Fibroblast of gingiva (primary cell): ENCODE results near the gene RDH11.
"Not testable (repeated sequence)": the region's sequence is repeated elsewhere in the genome, so short reads cannot be mapped to it uniquely, and the experiment has no call there.

Experiments used
- DNase-seq: peaks from one replicate; pipeline ENCODE4 v3.0.0-alpha.2; 2011; ENCODE audit warnings: low read depth

RDH11 gene

DNA sequence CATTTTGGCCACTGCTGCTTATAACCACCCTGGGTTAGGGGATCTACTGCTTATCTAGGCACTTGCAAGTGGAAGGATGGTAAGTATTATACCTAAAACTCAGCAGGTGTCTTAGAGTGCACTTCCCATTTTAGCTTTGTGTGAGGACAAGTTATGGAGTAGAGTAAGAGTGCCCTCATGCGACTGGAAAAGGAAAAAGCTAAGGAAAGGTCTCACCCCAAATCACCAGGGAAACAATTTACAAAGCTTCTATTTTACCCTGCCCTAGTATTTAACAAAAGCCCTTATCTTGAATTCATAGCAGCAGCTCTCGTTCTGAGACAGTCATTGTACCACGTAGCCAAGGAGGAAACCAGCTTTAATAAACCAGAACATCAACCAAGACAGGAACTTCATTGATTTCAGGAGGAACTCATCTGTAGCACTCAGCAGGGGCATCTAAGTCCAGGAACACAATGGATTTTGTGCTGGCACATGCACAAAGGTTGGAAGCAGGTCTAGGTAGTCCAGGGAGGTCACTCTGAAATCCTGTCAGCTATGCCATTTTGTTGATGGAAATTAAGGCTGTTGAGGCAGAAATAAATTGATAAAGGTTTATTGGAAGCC is 9.0 kb upstream of the RDH11 start:
- peak; percentile 24 for DNase-seq

DNA sequence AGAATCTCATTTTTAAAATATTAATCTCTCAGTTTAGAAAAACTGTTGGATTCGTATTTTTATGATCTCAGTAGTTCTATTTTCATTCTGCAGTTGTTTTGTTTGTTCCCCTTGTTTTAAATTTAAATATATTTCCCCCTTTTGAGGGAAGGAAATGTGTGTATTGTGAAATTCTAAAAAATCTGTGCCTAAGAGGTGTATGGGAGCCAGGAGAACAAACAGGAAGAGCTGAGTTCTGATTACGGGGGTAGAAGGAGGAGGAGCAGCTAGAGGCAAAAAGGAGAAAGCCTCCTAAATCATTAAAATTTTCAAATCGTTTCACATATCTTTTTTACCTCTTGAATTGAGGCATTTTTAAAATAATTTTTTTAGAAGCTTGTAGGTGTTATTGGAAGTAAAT is 8.4 kb upstream of the RDH11 start:
- no peak for DNase-seq

DNA sequence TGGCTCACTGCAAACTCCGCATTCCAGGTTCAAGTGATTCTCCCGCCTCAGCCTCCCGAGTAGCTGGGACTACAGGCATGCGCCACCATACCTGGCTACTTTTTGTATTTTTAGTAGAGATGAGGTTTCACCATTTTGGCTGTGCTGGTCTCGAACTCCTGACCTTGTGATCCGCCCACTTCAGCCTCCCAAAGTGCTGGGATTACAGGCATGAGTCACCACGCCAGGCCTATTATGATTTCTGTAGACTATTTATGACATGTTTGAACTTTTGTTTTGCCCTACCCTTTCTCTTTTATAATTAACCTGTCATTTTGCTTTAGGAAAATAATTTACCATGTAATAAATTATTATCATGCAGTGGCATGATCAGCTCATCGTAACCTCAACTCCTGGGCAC is 5.9 kb upstream of the RDH11 start, which contains the start of gene RDH12:
TSS of gene RDH12 (plus strand) at position 395 of the 400 bp plus-strand sequence. CDS start 20,757 bp downstream, outside the sequence.
- DNase-seq = not testable (repeated sequence)

DNA sequence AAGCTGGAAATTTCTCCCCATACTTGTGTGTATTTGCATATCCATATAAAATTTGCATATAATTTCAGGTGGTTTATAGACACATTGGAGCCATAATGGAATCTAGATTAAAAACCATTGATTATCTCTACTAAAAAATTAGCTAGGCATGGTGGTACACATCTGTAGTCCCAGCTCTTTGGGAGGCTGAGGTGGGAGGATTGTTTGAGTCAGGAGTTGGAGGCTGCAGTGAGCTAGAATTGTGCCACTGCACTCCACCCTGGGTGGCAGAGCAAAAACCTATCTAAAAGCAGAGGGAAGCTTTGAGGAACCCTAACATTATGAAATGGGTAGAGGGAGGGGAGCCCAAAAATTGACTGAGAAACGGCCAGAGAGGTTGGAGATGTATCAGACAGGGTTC is 2.6 kb upstream of the RDH11 start:
- DNase-seq = no peak

DNA sequence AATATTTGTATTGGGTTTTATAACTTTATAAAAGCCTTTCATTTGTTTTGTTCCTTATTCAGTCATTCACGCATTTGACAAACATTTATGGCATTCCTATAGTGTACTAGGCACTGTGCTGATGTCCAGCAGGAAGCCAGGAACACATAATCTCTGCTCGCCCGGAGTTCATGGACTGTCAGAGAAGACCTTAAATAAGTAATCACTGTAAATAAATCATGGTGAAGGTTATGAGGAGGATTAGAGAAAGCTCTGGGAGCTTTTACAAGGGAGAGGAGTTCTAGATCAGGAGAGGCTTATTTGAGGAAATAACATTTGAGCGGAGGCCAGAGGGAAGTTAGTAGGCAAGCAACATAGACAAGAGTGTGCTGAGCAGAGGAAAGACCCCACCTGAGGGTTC is 1.4 kb upstream of the RDH11 start:
- no peak for DNase-seq

DNA sequence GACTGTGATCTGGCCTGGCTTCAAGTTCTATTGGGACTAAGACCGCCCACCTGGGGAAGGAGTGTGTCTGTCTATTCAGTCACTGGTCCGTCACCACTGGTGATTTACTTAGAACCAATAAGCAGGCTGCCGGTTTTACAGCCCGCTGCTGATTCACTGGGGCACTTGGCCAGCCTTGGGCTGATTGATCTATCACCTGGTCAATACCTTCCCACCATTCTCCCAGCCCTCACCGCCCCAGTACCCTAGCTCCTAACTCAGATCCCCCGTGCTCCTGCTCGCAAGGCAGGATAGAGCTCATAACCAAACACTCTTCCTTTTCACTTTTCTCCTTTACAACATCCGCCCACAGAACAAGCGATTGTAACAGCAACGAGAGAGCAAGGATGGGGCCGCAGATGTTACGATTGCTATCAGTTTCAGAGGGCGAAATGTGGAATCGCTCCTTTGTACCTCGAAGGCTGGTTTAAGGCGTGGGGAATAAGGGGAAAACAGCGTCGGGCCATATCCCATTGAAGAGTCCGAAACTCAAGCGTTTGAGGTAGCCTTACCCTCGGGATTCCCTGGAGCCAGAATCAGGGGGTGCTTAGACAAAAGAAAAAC is 672 bp downstream of the RDH11 start:
- peak; percentile 87 for DNase-seq

DNA sequence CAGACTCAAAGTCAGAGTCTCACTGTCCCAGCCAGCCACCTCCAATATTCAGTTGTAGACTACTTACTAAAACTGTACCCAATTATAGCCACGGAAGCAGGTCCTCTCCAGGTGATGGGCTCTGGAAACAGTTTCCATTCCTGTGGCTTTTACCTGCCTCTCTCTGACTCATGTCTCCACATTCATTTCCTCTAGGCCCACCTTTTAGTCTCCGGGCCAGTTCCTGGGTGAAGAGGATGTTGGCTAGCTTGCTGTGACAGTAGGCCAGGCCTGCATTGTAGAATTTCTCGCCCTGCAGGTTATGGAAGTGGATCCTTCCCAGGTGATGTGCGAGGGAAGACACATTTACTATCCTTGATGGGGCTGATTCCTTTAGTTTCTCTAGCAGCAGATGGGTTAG is 5.6 kb downstream of the RDH11 start:
- DNase-seq = no peak

DNA sequence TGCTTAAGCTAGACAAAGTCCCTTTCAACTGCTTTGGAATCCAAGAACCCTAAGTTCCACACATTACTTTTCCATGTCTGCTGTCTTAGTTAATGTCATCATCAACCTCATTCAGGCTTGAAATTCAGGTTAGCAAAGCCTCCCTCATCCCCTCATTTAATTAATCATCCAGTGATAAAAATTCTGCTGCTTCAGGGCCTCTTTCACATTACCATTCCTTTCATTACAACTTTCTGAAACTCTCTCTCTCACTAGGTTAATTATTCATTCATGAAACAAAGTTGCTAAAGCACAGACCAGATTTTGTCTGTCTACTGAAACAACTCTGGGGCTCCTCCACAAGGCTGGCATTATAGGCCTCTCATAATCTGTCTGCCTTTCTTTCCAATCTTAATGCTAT is 11.7 kb downstream of the RDH11 start:
- no peak for DNase-seq

DNA sequence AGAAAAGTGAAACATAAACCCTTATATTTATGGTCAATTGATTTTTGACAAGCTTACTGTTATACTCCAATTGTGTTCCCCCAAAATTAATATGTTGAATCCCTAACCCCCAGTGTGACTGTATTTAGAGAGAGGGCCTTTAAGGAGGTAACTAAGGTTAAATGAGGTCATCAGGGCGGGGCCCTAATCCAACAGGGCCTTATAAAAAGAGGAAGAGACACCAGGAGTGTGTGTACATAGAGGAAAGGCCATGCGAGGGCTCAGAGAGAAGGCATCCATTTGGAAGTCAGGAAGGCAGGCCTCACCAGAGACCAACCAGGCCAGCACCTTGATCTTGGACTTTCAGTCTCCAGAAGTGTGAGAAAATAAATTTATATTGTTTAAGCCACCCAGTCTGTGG is 14.6 kb downstream of the RDH11 start:
- no peak for DNase-seq

DNA sequence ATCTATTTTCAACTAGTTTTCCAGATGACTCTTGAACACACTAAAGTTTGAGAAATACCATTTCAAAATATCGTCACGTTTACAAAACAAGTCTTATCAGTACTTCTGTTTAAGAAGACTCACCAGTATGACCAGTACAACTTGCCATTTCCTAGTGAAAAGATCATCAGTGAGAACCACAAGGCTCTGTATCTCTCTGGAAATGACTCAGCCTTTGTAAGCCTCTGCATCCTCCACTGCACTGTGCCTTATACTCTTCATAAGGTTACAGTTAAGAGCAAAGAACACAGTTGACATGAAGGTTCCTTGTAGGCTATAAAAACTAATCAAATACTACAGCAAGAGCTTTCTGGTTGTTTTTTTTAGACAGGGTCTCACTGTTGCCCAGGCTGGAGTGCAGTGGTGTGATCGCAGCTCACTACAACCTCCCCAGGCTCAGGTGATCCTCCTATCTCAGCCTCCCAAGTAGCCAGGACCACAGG is 15.4 kb downstream of the RDH11 start:
- peak; percentile 22 for DNase-seq

DNA sequence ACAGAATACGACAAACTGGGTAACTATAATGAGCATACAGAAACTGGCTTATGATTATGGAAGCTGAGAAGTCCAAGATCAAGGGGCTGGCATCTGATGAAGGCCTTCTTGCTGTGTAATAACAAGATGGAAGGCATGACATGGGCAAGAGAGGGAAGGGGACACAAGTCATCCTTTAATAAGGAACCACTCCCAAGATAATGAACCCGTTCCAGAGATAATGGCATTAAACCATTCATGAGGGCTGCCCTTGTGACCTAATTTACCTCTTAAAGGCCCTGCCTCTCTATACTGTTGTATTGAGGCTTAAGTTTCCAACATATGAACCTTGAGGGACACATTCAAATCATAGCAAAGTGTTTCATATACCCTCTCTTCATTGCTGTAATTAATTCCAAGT is 16.6 kb downstream of the RDH11 start:
- no peak for DNase-seq

DNA sequence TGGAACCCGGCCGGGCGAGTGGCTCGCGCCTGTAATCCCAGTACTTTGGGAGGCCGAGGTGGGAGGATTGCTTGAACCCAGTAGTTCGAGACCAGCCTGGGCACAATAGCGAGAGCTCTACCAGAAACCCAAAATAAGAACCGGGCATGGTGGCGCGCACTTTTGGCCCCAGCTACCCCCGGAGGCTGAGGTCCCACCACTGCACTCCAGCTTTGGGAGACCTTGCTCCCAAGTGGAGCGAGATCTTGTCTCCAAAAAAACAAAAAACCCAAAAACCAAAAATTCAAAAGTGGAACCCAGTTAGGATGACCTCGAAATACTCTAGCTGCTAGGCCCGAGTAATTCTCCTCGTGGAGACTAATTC is 20.4 kb downstream of the RDH11 start:
- DNase-seq = no peak

DNA sequence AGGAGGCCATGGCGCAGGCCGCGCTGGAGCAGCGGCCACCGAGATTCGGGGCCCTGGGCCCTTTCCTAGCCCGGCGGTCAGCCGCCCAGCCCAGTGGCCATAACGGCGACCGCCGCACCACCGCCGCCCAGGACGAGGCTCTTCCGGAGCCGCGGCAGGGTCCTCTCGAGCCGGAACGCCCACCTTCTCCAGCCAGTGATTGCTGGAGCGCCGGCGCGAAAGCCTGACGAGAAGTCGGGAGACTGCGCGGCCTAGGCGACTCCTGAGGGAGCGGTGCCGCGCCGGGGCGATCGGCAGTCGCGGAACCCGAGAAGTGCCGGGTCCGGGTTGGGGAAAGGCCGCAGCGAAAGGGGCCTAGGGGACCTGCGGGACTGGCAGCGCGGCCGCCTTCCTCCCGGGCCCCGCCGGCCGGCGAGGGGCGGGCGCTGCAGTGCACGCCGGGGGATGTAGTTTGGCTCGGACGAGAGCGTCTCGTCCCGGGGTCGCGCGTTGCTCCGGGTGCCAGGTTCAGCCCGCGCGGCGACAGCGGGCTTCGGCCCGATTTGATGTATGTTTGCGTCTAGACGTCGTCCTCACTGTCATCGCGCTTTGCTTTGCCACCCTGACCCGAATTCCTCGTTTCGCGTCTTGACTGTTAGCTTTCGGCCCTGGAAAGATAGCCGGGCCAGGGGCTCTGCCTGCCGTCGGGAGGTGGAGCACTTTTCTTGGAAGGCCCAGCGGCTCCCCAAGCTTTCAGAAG is 20.9 kb downstream of the RDH11 start, which contains the start of gene VTI1B:
TSS of gene VTI1B (minus strand) at position 153 of the 739 bp plus-strand sequence. CDS start at position 10, 143 bp downstream.
- DNase-seq = peak; percentile 74

DNA sequence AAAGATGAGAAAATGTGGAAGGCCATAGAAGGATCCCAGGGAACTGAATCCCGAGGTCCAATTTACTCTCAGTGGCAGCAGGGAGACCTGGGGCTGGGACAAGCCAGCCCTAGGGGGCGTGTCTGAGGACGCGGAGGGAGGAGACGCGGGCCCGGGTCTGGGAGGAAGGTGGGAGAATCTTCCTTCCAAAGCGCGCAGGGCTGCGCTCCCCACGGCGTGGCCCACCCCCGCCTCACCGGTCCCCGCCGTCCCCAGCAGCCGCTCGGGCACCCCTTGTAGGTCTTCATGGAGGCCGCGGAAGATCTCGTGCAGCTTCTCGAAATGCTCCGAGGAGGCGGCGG is 21.5 kb downstream of the RDH11 start:
- DNase-seq = peak; percentile 45

DNA sequence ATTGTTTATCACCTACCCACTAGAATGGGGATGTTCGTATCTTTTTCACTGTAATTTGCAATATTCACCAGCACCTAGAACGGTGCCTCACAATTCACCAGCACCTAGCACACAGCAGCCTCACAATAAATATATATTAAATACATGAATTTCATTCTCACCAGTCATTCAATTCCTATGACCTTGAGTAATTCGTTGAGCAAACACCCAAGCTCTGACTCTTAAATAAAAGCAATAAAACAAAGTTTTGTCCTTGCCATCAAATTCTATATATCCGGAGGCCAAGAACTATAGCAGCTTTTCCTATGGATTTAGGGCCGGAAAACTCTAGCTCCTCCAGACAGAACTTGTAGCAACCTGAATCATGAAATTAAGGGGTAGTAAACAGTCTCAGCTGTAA is 22.1 kb downstream of the RDH11 start:
- DNase-seq = no peak

DNA sequence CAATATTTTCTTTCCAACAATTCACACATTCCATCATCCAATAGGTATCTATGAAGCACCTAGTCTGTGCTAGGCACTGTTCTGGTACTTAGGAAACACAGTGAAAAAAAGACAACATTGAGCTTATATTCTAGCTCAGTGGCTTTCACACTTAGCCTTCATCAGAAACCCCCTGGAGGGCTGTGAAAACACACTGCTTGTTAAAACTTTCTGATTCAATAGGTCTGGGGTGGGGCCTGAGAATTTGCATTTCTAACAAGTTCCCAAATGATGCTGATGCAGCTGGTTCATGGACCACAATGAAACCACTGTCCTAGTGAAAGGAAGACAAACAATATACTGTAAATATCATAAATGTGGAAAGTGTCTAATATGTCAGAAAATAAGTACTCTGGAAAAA is 27.0 kb downstream of the RDH11 start:
- no peak for DNase-seq

DNA sequence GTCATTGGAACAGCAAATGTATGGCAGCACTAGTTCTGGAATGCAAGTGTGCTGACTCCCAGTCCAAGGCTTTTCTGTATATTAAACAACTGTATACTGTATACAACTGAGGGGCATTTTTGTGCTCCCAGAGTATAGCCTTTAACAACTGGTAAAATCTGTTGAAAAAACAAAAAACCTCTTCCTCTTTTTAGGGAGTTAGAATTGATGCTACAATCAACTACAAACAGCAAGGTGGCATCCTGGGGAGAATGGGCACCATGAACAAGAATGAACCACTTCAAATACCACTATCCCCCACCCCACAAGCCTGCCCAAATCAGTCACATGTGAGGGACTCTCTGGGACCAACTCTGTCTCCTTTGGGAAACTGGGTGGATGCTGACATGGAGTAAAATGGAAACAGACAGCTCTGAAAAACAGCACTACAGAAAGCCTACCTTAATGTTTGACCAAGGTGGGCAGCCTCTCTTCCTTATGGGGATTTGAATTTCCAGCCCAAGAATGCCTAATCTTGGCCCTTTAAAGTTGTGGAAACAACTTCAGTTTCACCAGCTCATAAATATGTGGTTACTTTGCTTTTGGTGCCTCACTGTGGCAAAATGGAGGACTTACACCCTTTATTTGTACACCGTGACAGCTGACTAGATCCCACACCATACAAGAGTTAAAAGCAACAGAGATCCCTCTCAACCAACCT is 28.7 kb downstream of the RDH11 start:
- peak; percentile 46 for DNase-seq

DNA sequence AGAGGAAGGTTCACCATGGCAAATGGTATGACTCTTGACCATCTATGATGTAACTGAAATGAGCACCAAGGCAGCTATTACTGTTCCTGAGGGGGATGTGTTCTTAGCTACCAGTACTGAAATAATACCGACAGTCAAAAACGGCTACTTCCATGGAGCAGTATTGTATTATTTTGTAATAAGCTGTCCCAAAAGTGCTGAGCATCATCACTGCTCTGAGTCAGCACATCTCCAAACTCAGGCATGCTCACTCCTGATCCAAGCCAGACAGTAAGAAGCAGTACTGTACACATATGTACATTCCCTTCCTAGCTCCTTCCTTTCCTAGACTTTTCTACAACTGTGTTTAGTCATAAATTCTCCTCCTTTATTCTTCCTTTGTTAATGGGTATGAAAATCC is 29.7 kb downstream of the RDH11 start:
- DNase-seq = peak; percentile 68

DNA sequence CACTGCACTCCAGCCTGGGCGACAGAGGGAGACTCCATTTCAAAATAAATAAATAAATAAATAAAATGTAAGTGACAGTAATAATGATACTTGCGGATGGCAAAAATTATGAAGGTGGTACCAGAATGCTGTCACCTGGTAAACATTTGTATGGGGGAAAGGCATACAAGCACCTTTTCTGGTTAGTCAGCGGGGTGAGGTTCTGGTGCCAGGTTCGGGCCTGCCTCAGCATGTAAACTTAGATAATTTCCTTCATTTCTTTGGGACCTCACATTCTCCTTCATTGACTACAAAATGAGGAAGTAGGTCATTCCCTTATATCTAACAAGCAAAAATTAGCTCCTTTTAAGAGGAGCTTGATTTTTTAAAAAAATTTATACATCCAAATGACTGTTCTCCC is 31.9 kb downstream of the RDH11 start:
- no peak for DNase-seq

DNA sequence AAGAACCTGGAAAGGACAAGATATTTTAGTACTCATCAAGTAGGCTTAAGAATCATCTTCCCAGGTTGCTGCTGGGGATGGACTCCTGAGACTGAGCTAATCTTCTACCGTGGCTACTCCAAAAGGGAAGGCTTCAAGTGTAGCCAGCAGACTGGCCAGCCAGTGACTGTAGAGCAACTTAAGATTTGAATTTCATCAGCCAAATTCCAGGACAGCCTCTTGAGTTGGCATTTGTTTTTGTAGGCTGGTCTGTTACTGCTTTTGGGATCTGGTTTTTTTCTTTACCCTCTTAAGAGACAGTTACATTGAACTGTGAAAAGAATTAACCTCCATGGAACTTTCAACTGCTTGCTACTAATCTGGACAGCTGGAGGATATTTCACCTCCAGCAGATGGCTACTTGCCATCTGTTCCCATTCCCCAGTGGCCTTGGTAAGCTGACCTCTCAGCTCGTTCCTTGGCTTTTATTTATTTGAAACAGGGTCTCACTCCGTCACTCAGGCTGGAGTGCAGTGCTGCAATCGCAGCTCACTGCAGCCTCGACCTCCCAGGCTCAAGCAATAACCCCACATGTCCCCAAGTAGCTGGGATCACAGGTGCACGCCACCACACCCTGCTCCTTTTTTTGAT is 41.8 kb downstream of the RDH11 start:
- peak; percentile 65 for DNase-seq

DNA sequence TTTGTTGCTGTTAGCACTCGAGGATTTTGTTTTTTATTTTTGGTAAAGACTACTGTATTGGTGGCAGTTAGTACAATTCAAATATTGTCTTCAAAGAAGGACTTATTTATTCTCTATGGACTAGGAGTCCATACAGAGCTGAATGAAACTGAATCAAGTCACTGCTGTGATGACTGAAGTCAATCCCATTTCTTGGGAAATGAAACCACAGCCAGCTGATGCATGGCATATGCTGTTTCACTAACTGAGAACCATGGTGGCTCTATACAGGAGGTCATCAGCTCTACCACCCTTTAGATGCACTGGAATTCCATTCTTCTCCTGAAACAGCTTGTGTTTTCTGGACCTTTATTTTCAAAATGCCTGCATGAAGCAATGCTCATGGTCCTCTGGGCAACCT is 43.4 kb downstream of the RDH11 start:
- DNase-seq = no peak

DNA sequence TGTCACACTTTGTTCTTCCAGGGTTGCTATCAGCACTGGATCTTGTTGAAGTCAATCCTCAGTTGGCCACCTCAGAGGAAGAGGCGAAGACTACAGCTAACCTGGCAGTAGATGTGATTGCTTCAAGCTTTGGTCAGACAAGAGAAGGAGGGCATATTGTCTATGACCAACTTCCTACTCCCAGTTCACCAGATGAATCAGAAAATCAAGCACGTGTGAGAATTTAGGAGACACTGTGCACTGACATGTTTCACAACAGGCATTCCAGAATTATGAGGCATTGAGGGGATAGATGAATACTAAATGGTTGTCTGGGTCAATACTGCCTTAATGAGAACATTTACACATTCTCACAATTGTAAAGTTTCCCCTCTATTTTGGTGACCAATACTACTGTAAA is 44.9 kb downstream of the RDH11 start:
- DNase-seq = peak; percentile 64
